HFFc6 (cell line): ENCODE results near the gene ALK. TPM values are rescaled to one million over a fixed set of nuclear protein-coding genes. Genes with fewer than 3 reads are reported as not detected.

ENCODE experiments used
- DNase-seq: peaks from one replicate; pipeline ENCODE4 v3.0.0-alpha.2; 2018
- H3K27ac Mint-ChIP-seq: 2 replicates; pipeline ENCODE4 v1.8.0; 2020; ENCODE audit warnings: mild to moderate bottlenecking, mixed read lengths
- H3K27me3 Mint-ChIP-seq: 2 replicates; pipeline ENCODE4 v1.8.0; 2021; ENCODE audit warnings: mild to moderate bottlenecking, moderate library complexity, mixed read lengths; ENCODE audit not compliant: insufficient read depth
- H3K36me3 Mint-ChIP-seq: 2 replicates; pipeline ENCODE4 v1.8.0; 2021; ENCODE audit warnings: low read depth, mixed read lengths
- H3K4me1 Mint-ChIP-seq: 2 replicates; pipeline ENCODE4 v1.8.0; 2020; ENCODE audit warnings: low read depth, mixed read lengths
- H3K4me3 Mint-ChIP-seq: 2 replicates; pipeline ENCODE4 v1.8.0; 2020; ENCODE audit warnings: mild to moderate bottlenecking, moderate library complexity, mixed read lengths
- H3K9me3 Mint-ChIP-seq: 2 replicates; pipeline ENCODE4 v1.8.0; 2020; ENCODE audit warnings: mild to moderate bottlenecking, mixed read lengths
- CTCF ChIP-seq: fragments of 200-600 bp; sonication (generic); IDR thresholded peaks from 2 replicates; pipeline ENCODE4 v1.5.0; 2021; ENCODE audit warnings: antibody characterized with exemption, mild to moderate bottlenecking
- total RNA-seq, 6 experiments: library from RNA; stranded (reverse); fragmentation: NEBNext Ultra II Directional; extraction: Animal tissue kit (Norgen Biotek cat#: 25700); gene quantifications; 2 replicates in 1 of 6; 3 replicates in 5 of 6; pipeline ENCODE4 v1.2.3, GENCODE V29; 2021

ALK gene
- total RNA-seq, 6 experiments from 2014 or later = not detected

- TF ChIP-seq CTCF = no peak
- no peaks in the 10 kb centered on the region for H3K36me3 Mint-ChIP-seq
- no peak overlapping the region for H3K4me3 Mint-ChIP-seq
- H3K27me3 Mint-ChIP-seq = no peaks in the 10 kb centered on the region; the same call in 1 of the 2 replicates
- H3K9me3 Mint-ChIP-seq = peaks cover 4% of the 10 kb centered on the region; the same call in 1 of the 2 replicates
- no peak overlapping the region for H3K27ac Mint-ChIP-seq
- H3K4me1 Mint-ChIP-seq = no peaks in the 10 kb centered on the region
- DNase-seq = no peak
Observed at GRCh38 chr2:29952973-29953372, 31.6 kb upstream of the ALK start.

GRCh38 chr2:29951576-29951975 is 30.2 kb upstream of the ALK start:
- H3K27me3 Mint-ChIP-seq = no peaks in the 10 kb centered on the region; the same call in 1 of the 2 replicates
- peaks cover 4% of the 10 kb centered on the region; the same call in 1 of the 2 replicates for H3K9me3 Mint-ChIP-seq
- H3K4me1 Mint-ChIP-seq = no peaks in the 10 kb centered on the region
- H3K4me3 Mint-ChIP-seq = no peak overlapping the region
- DNase-seq = no peak
- TF ChIP-seq CTCF = no peak
- H3K36me3 Mint-ChIP-seq = no peaks in the 10 kb centered on the region
- H3K27ac Mint-ChIP-seq = no peak overlapping the region

GRCh38 chr2:29950481-29950880 is 29.1 kb upstream of the ALK start:
- Mint-ChIP-seq H3K4me3 (no peak overlapping the region), H3K9me3 (peaks cover 4% of the 10 kb centered on the region; the same call in 1 of the 2 replicates), H3K27ac (no peak overlapping the region), H3K4me1 (no peaks in the 10 kb centered on the region), H3K27me3 (no peaks in the 10 kb centered on the region; the same call in 1 of the 2 replicates), H3K36me3 (no peaks in the 10 kb centered on the region)
- TF ChIP-seq CTCF = no peak
- no peak for DNase-seq

- DNase-seq = no peak
- H3K27ac Mint-ChIP-seq = no peak overlapping the region
- TF ChIP-seq CTCF = no peak
- H3K27me3 Mint-ChIP-seq = no peaks in the 10 kb centered on the region; the same call in 1 of the 2 replicates
- no peaks in the 10 kb centered on the region for H3K36me3 Mint-ChIP-seq
- H3K4me3 Mint-ChIP-seq = no peak overlapping the region
- peaks cover 4% of the 10 kb centered on the region; the same call in 1 of the 2 replicates for H3K9me3 Mint-ChIP-seq
- no peaks in the 10 kb centered on the region for H3K4me1 Mint-ChIP-seq
Observed at GRCh38 chr2:29949042-29949441, 27.7 kb upstream of the ALK start.

GRCh38 chr2:29946505-29946904 is 25.1 kb upstream of the ALK start:
- no peak for TF ChIP-seq CTCF
- Mint-ChIP-seq H3K27ac (no peak overlapping the region), H3K4me1 (no peaks in the 10 kb centered on the region), H3K9me3 (no peaks in the 10 kb centered on the region), H3K27me3 (no peaks in the 10 kb centered on the region; the same call in 1 of the 2 replicates), H3K36me3 (no peaks in the 10 kb centered on the region), H3K4me3 (no peak overlapping the region)
- DNase-seq = no peak

- no peaks in the 10 kb centered on the region for H3K36me3 Mint-ChIP-seq
Observed at GRCh38 chr2:29942711-29943110, 21.3 kb upstream of the ALK start.

More at GRCh38 chr2:29942711-29943110, 21.3 kb upstream of the ALK start:
- H3K27me3 Mint-ChIP-seq = no peaks in the 10 kb centered on the region; the same call in none of the 2 replicates
- no peak overlapping the region for H3K4me3 Mint-ChIP-seq
- no peak overlapping the region for H3K27ac Mint-ChIP-seq
- no peaks in the 10 kb centered on the region for H3K9me3 Mint-ChIP-seq
- no peak for TF ChIP-seq CTCF
- no peak for DNase-seq
- no peaks in the 10 kb centered on the region for H3K4me1 Mint-ChIP-seq
